ENCODE measurements around the gene RIPOR1.

RIPOR1 gene

GRCh38 chr16:67549240-67549639 is 20.6 kb downstream of the RIPOR1 start:
- Histone ChIP-seq H3K14ac (ENCODE audit: low read length in 2 of 2) (no peak overlapping the region), H3K36me3 (ENCODE audit: control insufficient read depth in 1 of 2, insufficient read depth in 2 of 2, low read depth in 1 of 2, low read length in 2 of 2) (peaks cover 47 to 48% of the 10 kb centered on the region in 2 experiments), H3K4me1 (ENCODE audit: control insufficient read depth, insufficient read depth, low read depth, low read length) (peaks cover 16% of the 10 kb centered on the region), H3K79me1 (replicated peaks; ENCODE audit: low read length, poor library complexity, severe bottlenecking) (peaks cover 8% of the 10 kb centered on the region), H3K27ac (ENCODE audit: low read length, poor library complexity, severe bottlenecking) (no peak overlapping the region), H2BK120ac (ENCODE audit: low read depth, low read length) (no peak overlapping the region), H3K9ac (ENCODE audit: low read length) (no peak overlapping the region), H2AK5ac (ENCODE audit: low read length, severe bottlenecking) (no peak overlapping the region), H2BK5ac (ENCODE audit: low read depth, low read length, poor library complexity, severe bottlenecking) (no peak overlapping the region), H2BK15ac (ENCODE audit: low read depth, poor library complexity, severe bottlenecking) (no peak overlapping the region), H3K18ac (ENCODE audit: low read depth in 1 of 2, low read length in 2 of 2) (no peak overlapping the region), H3K4ac (ENCODE audit: low read depth in 1 of 2, low read length in 2 of 2) (no peak overlapping the region), H2BK12ac (ENCODE audit: low read length in 2 of 2) (no peak overlapping the region), H4K8ac (ENCODE audit: low read length) (no peak overlapping the region), H3K23ac (ENCODE audit: low read length in 2 of 2) (no peak overlapping the region), H3K27me3 (ENCODE audit: control insufficient read depth in 1 of 2, insufficient read depth in 1 of 2, low read length in 2 of 2) (no peaks in the 10 kb centered on the region), H2AFZ (ENCODE audit: low read depth, low read length) (no peak overlapping the region), H3K9me3 (ENCODE audit: control insufficient read depth, low read length) (no peaks in the 10 kb centered on the region), H4K91ac (ENCODE audit: low read length) (no peak overlapping the region), H3K4me3 (ENCODE audit: insufficient read depth in 1 of 2, low read depth in 1 of 2, low read length in 2 of 2) (no peak overlapping the region), H3K4me2 (ENCODE audit: low read length, poor library complexity, severe bottlenecking) (no peak overlapping the region)
- no CpG with 5 or more reads among the region's 4 CpGs for WGBS
- no peak for DNase-seq

- Histone ChIP-seq H3K9me3 (ENCODE audit: control insufficient read depth, low read length) (no peaks in the 10 kb centered on the region), H3K4me1 (ENCODE audit: control insufficient read depth, insufficient read depth, low read depth, low read length) (peaks cover 16% of the 10 kb centered on the region), H2BK120ac (ENCODE audit: low read depth, low read length) (no peak overlapping the region), H2AFZ (ENCODE audit: low read depth, low read length) (no peak overlapping the region), H2BK5ac (ENCODE audit: low read depth, low read length, poor library complexity, severe bottlenecking) (no peak overlapping the region), H3K4ac (ENCODE audit: low read depth in 1 of 2, low read length in 2 of 2) (no peak overlapping the region), H3K79me1 (replicated peaks; ENCODE audit: low read length, poor library complexity, severe bottlenecking) (peaks cover 9% of the 10 kb centered on the region), H3K27me3 (ENCODE audit: control insufficient read depth in 1 of 2, insufficient read depth in 1 of 2, low read length in 2 of 2) (no peaks in the 10 kb centered on the region), H3K18ac (ENCODE audit: low read depth in 1 of 2, low read length in 2 of 2) (no peak overlapping the region), H2BK12ac (ENCODE audit: low read length in 2 of 2) (no peak overlapping the region), H3K9ac (ENCODE audit: low read length) (no peak overlapping the region), H2BK15ac (ENCODE audit: low read depth, poor library complexity, severe bottlenecking) (no peak overlapping the region), H3K36me3 (ENCODE audit: control insufficient read depth in 1 of 2, insufficient read depth in 2 of 2, low read depth in 1 of 2, low read length in 2 of 2) (peaks cover 40 to 41% of the 10 kb centered on the region in 2 experiments), H3K23ac (ENCODE audit: low read length in 2 of 2) (no peak overlapping the region), H3K4me2 (ENCODE audit: low read length, poor library complexity, severe bottlenecking) (no peak overlapping the region), H3K4me3 (ENCODE audit: insufficient read depth in 1 of 2, low read depth in 1 of 2, low read length in 2 of 2) (no peak overlapping the region), H3K27ac (ENCODE audit: low read length, poor library complexity, severe bottlenecking) (no peak overlapping the region), H2AK5ac (ENCODE audit: low read length, severe bottlenecking) (no peak overlapping the region), H4K8ac (ENCODE audit: low read length) (no peak overlapping the region), H4K91ac (ENCODE audit: low read length) (no peak overlapping the region), H3K14ac (ENCODE audit: low read length in 2 of 2) (no peak overlapping the region)
- 68% methylated on average over 1 of the region's 1 CpG for WGBS
- no peak for DNase-seq
These were observed 21.3 kb downstream of the RIPOR1 start for GRCh38 chr16:67549936-67550335.

DNA sequence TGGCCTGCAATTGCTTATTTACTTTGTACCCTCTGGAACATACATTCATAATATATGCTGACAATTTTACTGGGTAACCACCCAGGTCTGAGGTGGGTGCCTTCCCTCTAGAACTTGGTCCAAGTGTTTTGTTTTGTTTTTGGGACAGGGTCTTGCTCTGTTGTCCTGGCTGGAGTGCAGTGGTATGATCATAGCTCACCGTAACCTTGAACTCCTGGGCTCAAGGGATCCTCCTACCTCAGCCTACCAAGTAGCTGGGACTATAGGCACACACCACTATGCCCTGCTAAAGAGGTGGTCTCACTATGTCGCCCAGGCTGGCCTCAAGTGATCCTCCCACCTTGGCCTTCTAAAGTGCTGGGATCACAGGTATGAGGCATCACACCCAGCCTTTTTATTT is 22.5 kb downstream of the RIPOR1 start:
- no peak overlapping the region for H2AK5ac ChIP-seq (ENCODE audit: low read length, severe bottlenecking)
- H3K4me1 ChIP-seq (ENCODE audit: control insufficient read depth, insufficient read depth, low read depth, low read length) = peaks cover 18% of the 10 kb centered on the region
- H2BK15ac ChIP-seq (ENCODE audit: low read depth, poor library complexity, severe bottlenecking) = no peak overlapping the region
- H3K14ac ChIP-seq (ENCODE audit: low read length in 2 of 2) = no peak overlapping the region
- H2BK120ac ChIP-seq (ENCODE audit: low read depth, low read length) = no peak overlapping the region
- no peak overlapping the region for H4K8ac ChIP-seq (ENCODE audit: low read length)
- H3K9ac ChIP-seq (ENCODE audit: low read length) = no peak overlapping the region
- no peaks in the 10 kb centered on the region for H3K27me3 ChIP-seq (ENCODE audit: control insufficient read depth in 1 of 2, insufficient read depth in 1 of 2, low read length in 2 of 2)
- H3K79me1 ChIP-seq (replicated peaks; ENCODE audit: low read length, poor library complexity, severe bottlenecking) = peaks cover 9% of the 10 kb centered on the region
- no peak overlapping the region for H3K18ac ChIP-seq (ENCODE audit: low read depth in 1 of 2, low read length in 2 of 2)
- H3K9me3 ChIP-seq (ENCODE audit: control insufficient read depth, low read length) = no peaks in the 10 kb centered on the region
- H3K27ac ChIP-seq (ENCODE audit: low read length, poor library complexity, severe bottlenecking) = no peak overlapping the region
- H2BK5ac ChIP-seq (ENCODE audit: low read depth, low read length, poor library complexity, severe bottlenecking) = no peak overlapping the region
- 91% methylated on average over 2 of the region's 2 CpGs for WGBS
- H2BK12ac ChIP-seq (ENCODE audit: low read length in 2 of 2) = no peak overlapping the region
- DNase-seq = no peak
- no peak overlapping the region for H2AFZ ChIP-seq (ENCODE audit: low read depth, low read length)
- H4K91ac ChIP-seq (ENCODE audit: low read length) = no peak overlapping the region
- no peak overlapping the region for H3K4me2 ChIP-seq (ENCODE audit: low read length, poor library complexity, severe bottlenecking)
- H3K4ac ChIP-seq (ENCODE audit: low read depth in 1 of 2, low read length in 2 of 2) = no peak overlapping the region
- no peak overlapping the region for H3K23ac ChIP-seq (ENCODE audit: low read length in 2 of 2)
- peaks cover 29% of the 10 kb centered on the region in 2 experiments for H3K36me3 ChIP-seq (ENCODE audit: control insufficient read depth in 1 of 2, insufficient read depth in 2 of 2, low read depth in 1 of 2, low read length in 2 of 2)
- no peak overlapping the region for H3K4me3 ChIP-seq (ENCODE audit: insufficient read depth in 1 of 2, low read depth in 1 of 2, low read length in 2 of 2)

DNA sequence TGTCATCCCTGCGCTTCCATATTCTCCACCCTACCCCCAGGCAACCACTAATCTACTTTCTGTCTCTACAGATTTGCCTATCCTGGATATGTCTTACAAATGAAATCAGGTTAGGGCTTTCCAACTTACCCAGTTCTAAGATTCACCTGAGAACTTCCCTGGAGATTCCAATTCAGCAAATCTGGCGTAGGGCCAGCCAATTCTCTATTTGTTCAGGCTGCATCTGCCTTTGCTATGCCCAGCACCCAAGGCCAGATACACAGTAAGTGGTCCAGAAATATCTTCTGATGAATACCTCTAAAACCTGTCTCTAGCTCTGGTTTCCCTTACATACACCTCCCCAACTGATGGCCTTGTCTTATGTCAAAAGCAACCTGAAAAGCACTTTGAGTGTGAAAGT is 23.3 kb downstream of the RIPOR1 start:
- DNase-seq = no peak
- H4K91ac ChIP-seq (ENCODE audit: low read length) = no peak overlapping the region
- no peak overlapping the region for H3K4me2 ChIP-seq (ENCODE audit: low read length, poor library complexity, severe bottlenecking)
- H3K9me3 ChIP-seq (ENCODE audit: control insufficient read depth, low read length) = no peaks in the 10 kb centered on the region
- no peak overlapping the region for H2BK12ac ChIP-seq (ENCODE audit: low read length in 2 of 2)
- no peaks in the 10 kb centered on the region for H3K27me3 ChIP-seq (ENCODE audit: control insufficient read depth in 1 of 2, insufficient read depth in 1 of 2, low read length in 2 of 2)
- H3K36me3 ChIP-seq (ENCODE audit: control insufficient read depth in 1 of 2, insufficient read depth in 2 of 2, low read depth in 1 of 2, low read length in 2 of 2) = peaks cover 21 to 22% of the 10 kb centered on the region in 2 experiments
- peaks cover 12% of the 10 kb centered on the region for H3K79me1 ChIP-seq (replicated peaks; ENCODE audit: low read length, poor library complexity, severe bottlenecking)
- no peak overlapping the region for H2BK5ac ChIP-seq (ENCODE audit: low read depth, low read length, poor library complexity, severe bottlenecking)
- no peak overlapping the region for H2AK5ac ChIP-seq (ENCODE audit: low read length, severe bottlenecking)
- H3K9ac ChIP-seq (ENCODE audit: low read length) = no peak overlapping the region
- no peak overlapping the region for H2AFZ ChIP-seq (ENCODE audit: low read depth, low read length)
- no peak overlapping the region for H3K18ac ChIP-seq (ENCODE audit: low read depth in 1 of 2, low read length in 2 of 2)
- over 99% methylated on average over 2 of the region's 2 CpGs for WGBS
- H3K23ac ChIP-seq (ENCODE audit: low read length in 2 of 2) = no peak overlapping the region
- H3K27ac ChIP-seq (ENCODE audit: low read length, poor library complexity, severe bottlenecking) = no peak overlapping the region
- H2BK15ac ChIP-seq (ENCODE audit: low read depth, poor library complexity, severe bottlenecking) = no peak overlapping the region
- H3K4ac ChIP-seq (ENCODE audit: low read depth in 1 of 2, low read length in 2 of 2) = no peak overlapping the region
- peaks cover 18% of the 10 kb centered on the region for H3K4me1 ChIP-seq (ENCODE audit: control insufficient read depth, insufficient read depth, low read depth, low read length)
- H3K14ac ChIP-seq (ENCODE audit: low read length in 2 of 2) = no peak overlapping the region
- no peak overlapping the region for H4K8ac ChIP-seq (ENCODE audit: low read length)
- no peak overlapping the region for H2BK120ac ChIP-seq (ENCODE audit: low read depth, low read length)
- H3K4me3 ChIP-seq (ENCODE audit: insufficient read depth in 1 of 2, low read depth in 1 of 2, low read length in 2 of 2) = no peak overlapping the region

Measured in mesenchymal stem cell (in vitro differentiated cells and primary cell).